ENCODE data around the gene DAAM1. TPM values are rescaled to one million over a fixed set of nuclear protein-coding genes. Genes with fewer than 3 reads are reported as not detected.

Gene DAAM1
- polyA plus RNA-seq, 1 donor (not counting 4 experiments of a cell fraction or from before 2014, with no cell fraction given) = 44.6 TPM

DNA sequence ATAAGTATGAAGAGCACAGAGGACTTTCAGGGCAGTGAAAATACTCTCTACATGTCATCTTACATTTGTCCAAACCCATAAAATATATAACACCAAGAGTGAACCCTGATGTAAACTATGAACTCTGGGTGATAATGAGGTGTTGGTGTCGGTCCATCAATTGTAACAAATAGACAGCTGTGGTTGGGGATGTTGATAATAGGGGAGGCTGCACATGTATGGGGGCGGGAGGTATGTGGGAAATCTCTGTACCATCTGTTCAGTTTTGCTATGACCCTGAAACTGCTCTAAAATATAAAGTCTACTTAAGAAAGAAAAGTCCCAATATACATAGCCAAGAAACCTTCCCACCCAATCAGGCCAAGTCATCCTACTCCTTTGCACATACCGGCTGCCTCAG, 188.2 kb downstream of the DAAM1 start:
- no peak for TF ChIP-seq EZH2 (IDR thresholded peaks at IDR 0.05; ENCODE audit: low read length)
- TF ChIP-seq, protein P1, sequence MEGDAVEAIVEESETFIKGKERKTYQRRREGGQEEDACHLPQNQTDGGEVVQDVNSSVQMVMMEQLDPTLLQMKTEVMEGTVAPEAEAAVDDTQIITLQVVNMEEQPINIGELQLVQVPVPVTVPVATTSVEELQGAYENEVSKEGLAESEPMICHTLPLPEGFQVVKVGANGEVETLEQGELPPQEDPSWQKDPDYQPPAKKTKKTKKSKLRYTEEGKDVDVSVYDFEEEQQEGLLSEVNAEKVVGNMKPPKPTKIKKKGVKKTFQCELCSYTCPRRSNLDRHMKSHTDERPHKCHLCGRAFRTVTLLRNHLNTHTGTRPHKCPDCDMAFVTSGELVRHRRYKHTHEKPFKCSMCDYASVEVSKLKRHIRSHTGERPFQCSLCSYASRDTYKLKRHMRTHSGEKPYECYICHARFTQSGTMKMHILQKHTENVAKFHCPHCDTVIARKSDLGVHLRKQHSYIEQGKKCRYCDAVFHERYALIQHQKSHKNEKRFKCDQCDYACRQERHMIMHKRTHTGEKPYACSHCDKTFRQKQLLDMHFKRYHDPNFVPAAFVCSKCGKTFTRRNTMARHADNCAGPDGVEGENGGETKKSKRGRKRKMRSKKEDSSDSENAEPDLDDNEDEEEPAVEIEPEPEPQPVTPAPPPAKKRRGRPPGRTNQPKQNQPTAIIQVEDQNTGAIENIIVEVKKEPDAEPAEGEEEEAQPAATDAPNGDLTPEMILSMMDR (optimal IDR thresholded peaks at IDR 0.05 in 1 of 3, IDR thresholded peaks at IDR 0.05 in 1 of 3, conservative IDR thresholded peaks at IDR 0.05 in 1 of 3; ENCODE audit: extremely low read depth in 1 of 3, insufficient read depth in 2 of 3, low read length in 3 of 3) = no peak
- dilution Hi-C loops (cut with MboI; ENCODE audit: extremely low pct_ligation_motif_present, low sequenced_read_pairs) = no loop called here
- H3K4me1 ChIP-seq (ENCODE audit: control insufficient read depth, extremely low read depth, insufficient read depth, low read length) = no peaks in the 10 kb centered on the region
- H3K4me2 ChIP-seq (ENCODE audit: control insufficient read depth, extremely low read depth, insufficient read depth, low read depth, low read length) = no peak overlapping the region
- H2AFZ ChIP-seq (ENCODE audit: control insufficient read depth, low read length) = no peak overlapping the region
- H3K9me1 ChIP-seq (ENCODE audit: control insufficient read depth, extremely low read depth, insufficient read depth, low read length) = no peaks in the 10 kb centered on the region
- no peak overlapping the region for H3K4me3 ChIP-seq (ENCODE audit: control insufficient read depth in 2 of 3, extremely low read depth in 1 of 3, insufficient read depth in 2 of 3, low read depth in 1 of 3, low read length in 3 of 3)
- no peaks in the 10 kb centered on the region for H3K79me2 ChIP-seq (ENCODE audit: control insufficient read depth, insufficient read depth, low read length)
- no peaks in the 10 kb centered on the region for H3K27me3 ChIP-seq (ENCODE audit: control insufficient read depth, extremely low read depth, insufficient read depth, low read length)
- H3K9ac ChIP-seq (ENCODE audit: control insufficient read depth, extremely low read depth, insufficient read depth, low read length) = no peak overlapping the region
- no peaks in the 10 kb centered on the region for H3K9me3 ChIP-seq (ENCODE audit: control insufficient read depth, low read depth, low read length)
- no peaks in the 10 kb centered on the region for H3K36me3 ChIP-seq (ENCODE audit: control insufficient read depth in 2 of 2, extremely low read depth in 1 of 2, insufficient read depth in 2 of 2, low read length in 2 of 2)
- FAIRE-seq (no peak), DNase-seq (ENCODE audit: low read depth, low spot score) (no peak)
- no peaks in the 10 kb centered on the region for H4K20me1 ChIP-seq (ENCODE audit: control insufficient read depth, extremely low read depth, insufficient read depth, low read length)
- no peak overlapping the region for H3K27ac ChIP-seq (ENCODE audit: control insufficient read depth, insufficient read depth, low read length)

DNA sequence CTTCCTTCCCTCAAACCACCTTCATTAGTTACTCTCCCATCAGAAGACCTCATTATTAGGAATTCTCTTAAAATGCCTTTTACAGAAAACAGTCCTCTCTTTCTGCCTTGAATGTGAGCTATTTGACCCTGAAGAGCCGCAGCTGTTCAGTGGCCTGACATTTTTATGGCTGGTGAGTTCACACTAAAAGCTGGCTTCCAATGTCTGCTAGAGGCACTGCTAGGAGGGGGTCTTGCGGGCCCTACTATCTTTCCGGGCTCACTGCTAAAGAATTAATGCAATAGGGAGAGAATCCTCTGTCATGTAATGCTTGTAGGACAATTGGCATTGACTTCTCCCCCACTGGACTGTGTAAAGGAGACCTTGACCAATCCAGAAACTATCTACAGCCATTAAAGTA, 189.0 kb downstream of the DAAM1 start:
- dilution Hi-C loops (cut with MboI; ENCODE audit: extremely low pct_ligation_motif_present, low sequenced_read_pairs) = no loop called here
- no peak overlapping the region for H3K4me3 ChIP-seq (ENCODE audit: control insufficient read depth in 2 of 3, extremely low read depth in 1 of 3, insufficient read depth in 2 of 3, low read depth in 1 of 3, low read length in 3 of 3)
- no peak for FAIRE-seq
- no peaks in the 10 kb centered on the region for H3K36me3 ChIP-seq (ENCODE audit: control insufficient read depth in 2 of 2, extremely low read depth in 1 of 2, insufficient read depth in 2 of 2, low read length in 2 of 2)
- no peak for TF ChIP-seq EZH2 (IDR thresholded peaks at IDR 0.05; ENCODE audit: low read length)
- TF ChIP-seq, protein P1 (optimal IDR thresholded peaks at IDR 0.05 in 1 of 3, IDR thresholded peaks at IDR 0.05 in 1 of 3, conservative IDR thresholded peaks at IDR 0.05 in 1 of 3; ENCODE audit: extremely low read depth in 1 of 3, insufficient read depth in 2 of 3, low read length in 3 of 3) = no peak
- DNase-seq (ENCODE audit: low read depth, low spot score) = no peak
- H3K4me1 ChIP-seq (ENCODE audit: control insufficient read depth, extremely low read depth, insufficient read depth, low read length) = no peaks in the 10 kb centered on the region
- H3K4me2 ChIP-seq (ENCODE audit: control insufficient read depth, extremely low read depth, insufficient read depth, low read depth, low read length) = no peak overlapping the region
- no peaks in the 10 kb centered on the region for H3K9me1 ChIP-seq (ENCODE audit: control insufficient read depth, extremely low read depth, insufficient read depth, low read length)
- H3K9me3 ChIP-seq (ENCODE audit: control insufficient read depth, low read depth, low read length) = no peaks in the 10 kb centered on the region
- no peaks in the 10 kb centered on the region for H3K79me2 ChIP-seq (ENCODE audit: control insufficient read depth, insufficient read depth, low read length)
- H2AFZ ChIP-seq (ENCODE audit: control insufficient read depth, low read length) = no peak overlapping the region
- H4K20me1 ChIP-seq (ENCODE audit: control insufficient read depth, extremely low read depth, insufficient read depth, low read length) = no peaks in the 10 kb centered on the region
- no peak overlapping the region for H3K27ac ChIP-seq (ENCODE audit: control insufficient read depth, insufficient read depth, low read length)
- no peak overlapping the region for H3K9ac ChIP-seq (ENCODE audit: control insufficient read depth, extremely low read depth, insufficient read depth, low read length)
- no peaks in the 10 kb centered on the region for H3K27me3 ChIP-seq (ENCODE audit: control insufficient read depth, extremely low read depth, insufficient read depth, low read length)
